Activated B cell treated with CpG ODN at 0.5 μM for 24 hours (primary cell): ENCODE results near the gene STK10. TPM values are rescaled to one million over a fixed set of nuclear protein-coding genes. Genes with fewer than 3 reads are reported as not detected.
A peak's percentile ranks its signal among the peaks of the same experiment; 100 is the strongest.
"Not testable (repeated sequence)": the region's sequence is repeated elsewhere in the genome, so short reads cannot be mapped to it uniquely, and the experiment has no call there.

Source experiments
- ATAC-seq: fragments of 200-7000 bp; cut with Tn5 transposase; one replicate; pipeline ENCODE4 v1.10.0; 2021; ENCODE audit warnings: low read depth, mild to moderate bottlenecking, moderate library complexity
- CTCF ChIA-PET: fragments of 350-600 bp; sonication (Branson Sonifier 250); formaldehyde crosslinking; loops from one replicate; lab custom pipeline; 2021; ENCODE audit warnings: antibody characterized with exemption; lab: Charles Lee
- POLR2A ChIA-PET: fragments of 350-600 bp; sonication (Branson Sonifier 250); formaldehyde crosslinking; loops from one replicate; lab custom pipeline; 2021; ENCODE audit warnings: antibody characterized with exemption; lab: Charles Lee
- DNase-seq: peaks from one replicate; pipeline ENCODE4 v3.0.0; 2022
- H3K27ac Mint-ChIP-seq: one replicate; pipeline ENCODE4 v1.8.0; 2020; ENCODE audit warnings: mixed read lengths
- H3K27me3 Mint-ChIP-seq: one replicate; pipeline ENCODE4 v1.8.0; 2021; ENCODE audit warnings: mixed read lengths
- H3K36me3 Mint-ChIP-seq: one replicate; pipeline ENCODE4 v1.8.0; 2021; ENCODE audit warnings: low read depth, mixed read lengths
- H3K4me1 Mint-ChIP-seq: one replicate; pipeline ENCODE4 v1.8.0; 2021; ENCODE audit warnings: mixed read lengths
- H3K4me3 Mint-ChIP-seq: one replicate; pipeline ENCODE4 v1.8.0; 2020; ENCODE audit warnings: mild to moderate bottlenecking, mixed read lengths
- H3K9me3 Mint-ChIP-seq: one replicate; pipeline ENCODE4 v1.8.0; 2020; ENCODE audit warnings: mixed read lengths
- intact Hi-C: fragments of 100-400 bp; cut with micrococcal nuclease; formaldehyde crosslinking; loops from one replicate; pipeline ENCODE4 v1.15.1; 2024
- total RNA-seq: library from RNA; stranded (reverse); gene quantifications from 2 replicates; pipeline ENCODE4 v1.2.3, GENCODE V29; 2022
- TF ChIP-seq, protein P1 (sequence below): fragments of 200-600 bp; IDR thresholded peaks from one replicate; pipeline ENCODE4 v1.8.0; 2022; ENCODE audit warnings: antibody characterized with exemption, mild to moderate bottlenecking

STK10 gene
- total RNA-seq, 1 donor from 2014 or later, result 276 TPM

DNA sequence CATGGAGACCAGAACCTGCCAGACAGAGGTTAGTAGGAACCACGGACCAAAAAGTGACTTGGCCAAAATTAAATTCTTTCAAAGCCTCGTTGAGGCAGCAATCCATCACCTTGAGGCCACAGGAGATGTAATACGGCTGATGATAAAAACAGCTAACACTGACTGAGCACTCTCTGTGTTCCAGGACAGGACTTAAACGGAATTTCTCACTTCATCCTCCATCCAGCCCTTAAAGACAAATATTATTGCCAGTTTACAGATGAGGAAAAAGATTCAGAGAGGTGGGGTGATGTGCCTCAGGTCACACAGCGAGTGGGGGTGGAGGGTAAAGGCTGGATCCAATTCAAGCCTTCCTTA, 25.1 kb downstream of the STK10 start:
- CTCF ChIA-PET, result interaction anchor here (0.8 kb wide), 1 partner anchor 25 kb away, joined by 3 read pairs; the partner anchor contains the start of gene STK10
- TF ChIP-seq, protein P1, sequence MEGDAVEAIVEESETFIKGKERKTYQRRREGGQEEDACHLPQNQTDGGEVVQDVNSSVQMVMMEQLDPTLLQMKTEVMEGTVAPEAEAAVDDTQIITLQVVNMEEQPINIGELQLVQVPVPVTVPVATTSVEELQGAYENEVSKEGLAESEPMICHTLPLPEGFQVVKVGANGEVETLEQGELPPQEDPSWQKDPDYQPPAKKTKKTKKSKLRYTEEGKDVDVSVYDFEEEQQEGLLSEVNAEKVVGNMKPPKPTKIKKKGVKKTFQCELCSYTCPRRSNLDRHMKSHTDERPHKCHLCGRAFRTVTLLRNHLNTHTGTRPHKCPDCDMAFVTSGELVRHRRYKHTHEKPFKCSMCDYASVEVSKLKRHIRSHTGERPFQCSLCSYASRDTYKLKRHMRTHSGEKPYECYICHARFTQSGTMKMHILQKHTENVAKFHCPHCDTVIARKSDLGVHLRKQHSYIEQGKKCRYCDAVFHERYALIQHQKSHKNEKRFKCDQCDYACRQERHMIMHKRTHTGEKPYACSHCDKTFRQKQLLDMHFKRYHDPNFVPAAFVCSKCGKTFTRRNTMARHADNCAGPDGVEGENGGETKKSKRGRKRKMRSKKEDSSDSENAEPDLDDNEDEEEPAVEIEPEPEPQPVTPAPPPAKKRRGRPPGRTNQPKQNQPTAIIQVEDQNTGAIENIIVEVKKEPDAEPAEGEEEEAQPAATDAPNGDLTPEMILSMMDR, result no peak
- Mint-ChIP-seq H3K9me3 (no peaks in the 10 kb centered on the region), H3K27ac (peak overlapping the region; percentile 46), H3K36me3 (peaks cover 32% of the 10 kb centered on the region), H3K27me3 (no peaks in the 10 kb centered on the region), H3K4me1 (peaks cover 85% of the 10 kb centered on the region), H3K4me3 (no peak overlapping the region)
- DNase-seq (no peak), ATAC-seq (no peak)
- POLR2A ChIA-PET, result interaction anchor here (0.6 to 2.3 kb wide), 3 partner anchors 12 to 48 kb away, joined by 4 to 6 read pairs (median 5); no protein-coding TSS in a partner anchor
- intact Hi-C loops, result no loop called here

GRCh38 chr5:172162323-172162986, 25.6 kb downstream of the STK10 start:
- Mint-ChIP-seq H3K4me3 (no peak overlapping the region), H3K27ac (no peak overlapping the region), H3K9me3 (no peaks in the 10 kb centered on the region), H3K36me3 (peaks cover 29% of the 10 kb centered on the region), H3K4me1 (peaks cover 83% of the 10 kb centered on the region), H3K27me3 (no peaks in the 10 kb centered on the region)
- CTCF ChIA-PET, result interaction anchor here (0.8 kb wide), 1 partner anchor 26 kb away, joined by 3 read pairs; the partner anchor contains the start of gene STK10
- DNase-seq, result no peak
- ATAC-seq, result no peak
- intact Hi-C loops, result no loop called here
- TF ChIP-seq, protein P1, result no peak
- POLR2A ChIA-PET, result interaction anchor here (0.6 to 2.3 kb wide), 3 partner anchors 12 to 48 kb away, joined by 4 to 6 read pairs (median 5); no protein-coding TSS in a partner anchor

GRCh38 chr5:172160506-172160905, 27.5 kb downstream of the STK10 start:
- H3K27ac Mint-ChIP-seq, result peak overlapping the region; percentile 47
- ATAC-seq, result no peak
- intact Hi-C loops, result loop anchor here (2.0 kb wide), 1 partner anchor 14 kb away; no protein-coding TSS in a partner anchor
- TF ChIP-seq, protein P1, result no peak
- no peaks in the 10 kb centered on the region for H3K9me3 Mint-ChIP-seq
- ChIA-PET CTCF (no interaction called here), POLR2A (interaction anchor here (0.7 to 2.8 kb wide), 2 partner anchors 14 to 18 kb away, joined by 3 to 13 read pairs; no protein-coding TSS in a partner anchor)
- peaks cover 83% of the 10 kb centered on the region for H3K4me1 Mint-ChIP-seq
- no peaks in the 10 kb centered on the region for H3K27me3 Mint-ChIP-seq
- H3K36me3 Mint-ChIP-seq, result peaks cover 38% of the 10 kb centered on the region
- H3K4me3 Mint-ChIP-seq, result no peak overlapping the region
- DNase-seq, result no peak

- ChIA-PET POLR2A (interaction anchor here (1.1 to 2.8 kb wide), 2 partner anchors 16 to 23 kb away, joined by 4 to 13 read pairs; no protein-coding TSS in a partner anchor), CTCF (interaction anchor here (1.3 kb wide), 1 partner anchor 135 kb away, joined by 3 read pairs; no protein-coding TSS in a partner anchor)
- DNase-seq (no peak), ATAC-seq (no peak)
- H3K4me1 Mint-ChIP-seq, result peaks cover 86% of the 10 kb centered on the region
- peak overlapping the region; percentile 13 for H3K27ac Mint-ChIP-seq
- peaks cover 49% of the 10 kb centered on the region for H3K36me3 Mint-ChIP-seq
- H3K4me3 Mint-ChIP-seq, result no peak overlapping the region
- intact Hi-C loops, result loop anchor here (2.0 kb wide), 1 partner anchor 14 kb away; no protein-coding TSS in a partner anchor
- no peaks in the 10 kb centered on the region for H3K27me3 Mint-ChIP-seq
- H3K9me3 Mint-ChIP-seq, result no peaks in the 10 kb centered on the region
- TF ChIP-seq, protein P1, result no peak
Measured at GRCh38 chr5:172159016-172159415, 29.0 kb downstream of the STK10 start.

- Mint-ChIP-seq H3K4me1 (peaks cover 85% of the 10 kb centered on the region), H3K9me3 (no peaks in the 10 kb centered on the region), H3K4me3 (no peak overlapping the region), H3K27ac (peak overlapping the region; percentile 13), H3K36me3 (peaks cover 65% of the 10 kb centered on the region), H3K27me3 (no peaks in the 10 kb centered on the region)
- no peak for ATAC-seq
- TF ChIP-seq, protein P1, result no peak
- ChIA-PET CTCF (interaction anchor here (1.0 to 1.3 kb wide), 2 partner anchors 30 to 32 kb away, joined by 3 to 4 read pairs; partner anchors contain the start of gene STK10), POLR2A (interaction anchor here (0.8 to 1.3 kb wide), 7 partner anchors 9 to 45 kb away, joined by 3 to 10 read pairs (median 4); no protein-coding TSS in a partner anchor)
- intact Hi-C loops, result no loop called here
- no peak for DNase-seq
Measured at GRCh38 chr5:172156541-172156994, 31.5 kb downstream of the STK10 start.

DNA sequence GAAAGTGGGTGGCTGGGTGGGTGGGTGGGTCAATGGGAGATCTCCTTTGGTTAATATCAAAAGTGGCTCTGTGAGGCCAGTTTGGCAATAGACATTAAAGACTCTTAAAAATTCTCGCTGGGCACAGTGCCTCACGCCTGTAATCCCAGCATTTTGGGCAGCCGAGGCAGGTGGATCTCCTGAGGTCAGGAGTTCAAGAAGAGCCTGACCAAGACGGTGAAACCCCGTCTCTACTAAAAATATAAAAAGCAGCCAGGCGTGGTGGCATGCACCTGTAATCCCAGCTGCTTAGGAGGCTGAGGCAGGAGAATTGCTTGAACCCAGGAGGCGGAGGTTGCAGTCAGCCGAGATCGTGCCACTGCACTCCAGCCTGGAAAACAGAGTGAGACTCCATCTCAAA, 32.9 kb downstream of the STK10 start:
- H3K27me3 Mint-ChIP-seq, H3K9me3 Mint-ChIP-seq, DNase-seq, ATAC-seq, H3K4me3 Mint-ChIP-seq, intact Hi-C loops: not testable (repeated sequence)
- POLR2A ChIA-PET, result interaction anchor here (0.6 to 1.6 kb wide), 4 partner anchors 20 to 544 kb away, joined by 4 to 15 read pairs (median 5); partner anchors contain the start of gene FBXW11
- CTCF ChIA-PET, result interaction anchor here (0.6 kb wide), 1 partner anchor 32 kb away, joined by 3 read pairs; no protein-coding TSS in a partner anchor
- H3K36me3 Mint-ChIP-seq, result peaks cover 67% of the 10 kb centered on the region
- peaks cover 87% of the 10 kb centered on the region for H3K4me1 Mint-ChIP-seq
- H3K27ac Mint-ChIP-seq, result peak overlapping the region; percentile 65
